HCT116 (cell line): Measurements from ENCODE around the gene MFN2. TPM values are rescaled to one million over a fixed set of nuclear protein-coding genes. Genes with fewer than 3 reads are reported as not detected.

Experiments
- ATAC-seq: fragments of 200-7000 bp; cut with Tn5 transposase; 2 replicates; pipeline ENCODE4 v1.9.1; 2020; ENCODE audit warnings: mild to moderate bottlenecking, moderate library complexity
- BruUV-seq: library from RNA; stranded (reverse); fragments of 400-500 nt; replicated peaks from 2 replicates; lab custom pipeline; 2021; lab: Mats Ljungman, UMichigan
- CTCF ChIA-PET: fragments of 300-600 bp; sonication (Branson Sonifier 250); formaldehyde crosslinking; loops from one replicate; lab custom pipeline; 2021; ENCODE audit warnings: antibody characterized with exemption; lab: Charles Lee
- POLR2A ChIA-PET: fragments of 300-600, 350-600 bp; sonication (Branson Sonifier 250); formaldehyde crosslinking; loops from one replicate; lab custom pipeline; 2021; ENCODE audit warnings: antibody characterized with exemption; lab: Charles Lee
- RAD21 ChIA-PET, 2 experiments: fragments of 300-600 bp; sonication (Branson Sonifier 250); formaldehyde crosslinking; loops; one replicate each; lab custom pipeline; 2023; ENCODE audit warnings: low total read pairs in 2 of 2; ENCODE audit not compliant: uncharacterized antibody in 2 of 2, unreplicated experiment in 2 of 2, low non-redundant PET in 1 of 2; lab: Charles Lee
- DNase-seq: peaks from one replicate; pipeline ENCODE4 v3.0.0-alpha.2; 2010; ENCODE audit warnings: low read depth, low spot score
- H2AFZ ChIP-seq: fragments of 200-600 bp; shearing (Covaris generic), sonication (generic); 2 replicates; pipeline ENCODE4 v1.6.1; 2017; ENCODE audit warnings: low read depth, mixed run types, mixed read lengths, antibody characterized with exemption, low read length; ENCODE audit not compliant: poor library complexity, severe bottlenecking
- H3K27ac ChIP-seq: 2 replicates; pipeline ENCODE4 v1.5.1; 2012; ENCODE audit warnings: low read depth, low read length
- H3K27me3 ChIP-seq: fragments of 200-600 bp; sonication (generic); 2 replicates; pipeline ENCODE4 v1.6.1; 2016; ENCODE audit warnings: mixed run types, low read length, mixed read lengths; ENCODE audit not compliant: insufficient read depth
- H3K36me3 ChIP-seq, 2 experiments: fragments of 200-500 bp in 1 of 2; fragments of 200-600 bp in 1 of 2; sonication (Bioruptor generic) in 1 of 2; sonication (generic) in 1 of 2; 2 replicates each; pipeline versions ENCODE4 v1.5.1 to v1.6.1; 2014 to 2016; ENCODE audit warnings: low read length in 2 of 2, inconsistent platforms in 1 of 2, mixed read lengths in 1 of 2, mixed run types in 1 of 2; ENCODE audit not compliant: insufficient read depth in 2 of 2, control insufficient read depth in 1 of 2
- H3K4me1 ChIP-seq, 2 experiments: fragments of 200-600 bp in 1 of 2; sonication (generic) in 1 of 2; 2 replicates each; pipeline versions ENCODE4 v1.5.1 to v1.6.1; 2012 to 2017; ENCODE audit warnings: low read length in 2 of 2, inconsistent platforms in 1 of 2, mild to moderate bottlenecking in 1 of 2, mixed read lengths in 1 of 2, mixed run types in 1 of 2, moderate library complexity in 1 of 2; ENCODE audit not compliant: insufficient read depth in 2 of 2, control insufficient read depth in 1 of 2
- H3K4me2 ChIP-seq: fragments of 200-600 bp; sonication (generic); 2 replicates; pipeline ENCODE4 v1.6.1; 2017; ENCODE audit warnings: mixed run types, low read length, mixed read lengths
- H3K4me3 ChIP-seq, 2 experiments: fragments of 200-600 bp in 1 of 2; sonication (generic) in 1 of 2; replicated peaks in 1 of 2; 2 replicates each; pipeline ENCODE4 v1.5.1; 2011 to 2016; ENCODE audit warnings: low read length in 2 of 2, control low read depth in 1 of 2, low read depth in 1 of 2, mild to moderate bottlenecking in 1 of 2, mixed read lengths in 1 of 2, mixed run types in 1 of 2
- H3K79me2 ChIP-seq: fragments of 200-600 bp; sonication (generic); 2 replicates; pipeline ENCODE4 v1.6.1; 2017; ENCODE audit warnings: mild to moderate bottlenecking, mixed run types, low read length, moderate library complexity, mixed read lengths; ENCODE audit not compliant: insufficient read depth
- H3K9ac ChIP-seq: fragments of 200-600 bp; sonication (generic); 2 replicates; pipeline ENCODE4 v1.6.1; 2016; ENCODE audit warnings: low read length, mixed read lengths
- H3K9me2 ChIP-seq: fragments of 200-600 bp; sonication (generic), shearing (Covaris generic); 2 replicates; pipeline ENCODE4 v1.6.1; 2017; ENCODE audit warnings: mixed run types, mild to moderate bottlenecking, moderate library complexity; ENCODE audit not compliant: insufficient read depth
- H3K9me3 ChIP-seq, 2 experiments: fragments of 200-500 bp in 1 of 2; fragments of 200-600 bp in 1 of 2; sonication (Bioruptor generic) in 1 of 2; sonication (generic) in 1 of 2; 2 replicates each; pipeline ENCODE4 v1.6.1; 2014 to 2017; ENCODE audit warnings: low read length in 2 of 2, mixed read lengths in 2 of 2, inconsistent platforms in 1 of 2, low read depth in 1 of 2, mild to moderate bottlenecking in 1 of 2, mixed run types in 1 of 2, moderate library complexity in 1 of 2; ENCODE audit not compliant: control insufficient read depth in 1 of 2, insufficient read depth in 1 of 2
- H4K20me1 ChIP-seq: fragments of 200-600 bp; sonication (generic), shearing (Covaris generic); 2 replicates; pipeline ENCODE4 v1.6.1; 2017; ENCODE audit warnings: mixed run types, mild to moderate bottlenecking, moderate library complexity; ENCODE audit not compliant: insufficient read depth
- CBX3 ChIP-seq: IDR thresholded peaks from 2 replicates; pipeline ENCODE4 v1.6.1; 2012; ENCODE audit warnings: low read depth
- ELF1 ChIP-seq: IDR thresholded peaks from 2 replicates; pipeline ENCODE4 v1.6.1; 2012; ENCODE audit warnings: low read depth, borderline replicate concordance
- JUND ChIP-seq: IDR thresholded peaks from 2 replicates; pipeline ENCODE4 v1.6.1; 2012
- POLR2A ChIP-seq: IDR thresholded peaks from 2 replicates; pipeline ENCODE4 v1.7.0; 2011; ENCODE audit warnings: borderline replicate concordance; ENCODE audit not compliant: insufficient read depth, insufficient read length; ENCODE audit errors: extremely low read depth
- POLR2AphosphoS5 ChIP-seq: IDR thresholded peaks from 2 replicates; pipeline ENCODE4 v1.6.1; 2011; ENCODE audit warnings: mild to moderate bottlenecking, low read depth, low read length, moderate library complexity
- intact Hi-C: fragments of 100-400 bp; cut with micrococcal nuclease; formaldehyde crosslinking; loops from 2 replicates; pipeline ENCODE4 v1.10.0; 2022
- total RNA-seq: library from RNA; stranded (reverse); gene quantifications from one replicate; pipeline ENCODE4 v1.2.1, GENCODE V29; 2021; ENCODE audit not compliant: unreplicated experiment

Gene MFN2
- total RNA-seq, 1 experiment from 2014 or later: 83.0 TPM

DNA sequence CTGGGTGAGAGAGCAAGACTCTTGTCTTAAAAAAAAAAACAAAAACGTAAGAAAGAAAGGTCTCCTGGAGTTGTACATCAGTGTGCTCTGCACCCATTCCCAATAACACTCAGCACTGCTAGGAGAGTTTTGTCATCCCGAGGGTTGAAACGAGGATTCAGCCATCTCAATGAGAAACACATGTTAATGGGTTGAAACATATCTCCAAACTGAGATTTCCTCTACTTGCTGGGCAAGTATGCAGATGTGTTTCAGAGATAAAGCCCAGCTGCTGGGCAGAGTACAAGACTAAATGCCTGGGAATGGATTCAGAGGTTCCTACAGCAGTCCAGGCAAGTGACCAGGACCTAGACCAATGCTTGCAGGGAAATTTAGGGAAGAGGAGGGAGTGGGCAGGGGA, 2.6 kb upstream of the MFN2 start (continued):
- no peak for TF ChIP-seq POLR2A

DNA sequence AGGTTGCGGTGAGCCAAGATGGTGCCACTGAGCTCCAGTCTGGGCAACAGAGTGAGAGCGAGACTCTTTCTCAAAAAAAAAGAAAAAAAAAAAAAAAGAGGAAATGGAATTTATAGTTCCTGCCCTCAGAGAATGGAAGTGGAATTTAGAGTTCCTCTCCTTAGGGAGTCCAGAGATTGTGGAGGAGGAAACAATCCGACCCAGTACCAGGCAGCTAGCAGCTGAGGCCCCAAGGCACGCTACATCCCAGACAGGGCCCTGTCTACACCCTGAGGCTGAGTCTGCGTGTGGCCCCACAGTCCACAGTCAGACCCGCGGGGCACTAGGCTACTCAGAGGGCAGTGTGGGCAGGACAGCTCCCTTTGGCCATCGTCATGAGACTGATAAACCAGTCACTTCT, 1.9 kb upstream of the MFN2 start:
- no peak for ATAC-seq

DNA sequence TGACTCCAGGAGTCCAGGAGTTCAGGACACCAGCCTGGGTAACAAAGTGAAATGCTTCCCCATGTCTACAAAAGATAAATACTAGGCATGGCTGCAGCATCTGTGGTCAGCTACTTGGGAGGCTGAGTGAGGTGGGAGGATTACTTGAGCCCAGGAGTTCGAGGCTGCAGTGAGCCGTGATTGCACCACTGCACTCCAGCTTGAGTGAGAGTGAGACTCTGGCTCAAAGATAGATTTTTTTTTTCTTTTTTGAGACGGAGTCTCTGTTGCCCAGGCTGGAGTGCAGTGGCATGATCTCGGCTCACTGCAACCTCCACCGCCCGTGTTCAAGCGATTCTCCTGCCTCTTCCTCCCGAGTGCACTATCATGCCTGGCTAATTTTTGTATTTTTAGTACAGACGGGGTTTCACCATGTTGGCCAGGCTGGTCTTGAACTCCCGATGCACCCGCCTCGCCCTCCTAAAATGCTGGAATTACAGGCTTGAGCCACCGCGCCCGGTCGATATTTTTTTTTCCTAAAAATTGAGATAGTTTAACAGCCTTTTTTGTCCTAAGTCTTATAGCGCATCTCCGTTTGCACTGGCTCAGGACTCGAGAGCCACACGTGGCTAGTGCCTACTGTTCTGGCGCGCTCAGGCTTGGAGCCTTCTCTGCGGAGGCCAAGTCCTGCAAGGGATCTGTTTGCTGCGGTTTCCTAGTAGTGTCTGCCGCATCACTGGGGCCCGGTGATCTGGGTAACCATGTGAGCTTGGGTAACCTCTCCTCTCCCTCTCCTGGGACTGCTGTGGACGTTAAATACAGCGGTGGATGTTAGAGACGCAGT, 1.0 kb upstream of the MFN2 start:
- H3K4me1 ChIP-seq: peaks cover 21 to 24% of the 10 kb centered on the region in 2 experiments
- no TSS peak for BruUV-seq
- H3K9ac ChIP-seq: peak overlapping the region; percentile 80
- ATAC-seq (peak; percentile 1; the same call in 1 of the 2 replicates), DNase-seq (no peak)
- H3K9me2 ChIP-seq: no peaks in the 10 kb centered on the region
- H2AFZ ChIP-seq: no peak overlapping the region
- RAD21 ChIA-PET: interaction anchor here in 1 of 2 experiments (0.8 to 1.2 kb wide), 3 partner anchors 12 to 72 kb away, joined by 3 to 4 read pairs (median 3); no protein-coding TSS in a partner anchor
- H3K4me2 ChIP-seq: peak overlapping the region; percentile 82
- H3K36me3 ChIP-seq: peaks cover 26 to 31% of the 10 kb centered on the region in 2 experiments; a peak in 3 of 4 replicates
- CTCF ChIA-PET: interaction anchor here (0.7 to 0.9 kb wide), 2 partner anchors 12 to 100 kb away, joined by 4 read pairs; no protein-coding TSS in a partner anchor
- H3K27ac ChIP-seq: peak overlapping the region; percentile 89
- H3K27me3 ChIP-seq: no peaks in the 10 kb centered on the region
- intact Hi-C loops: no loop called here
- POLR2A ChIA-PET: interaction anchor here (1.0 to 3.6 kb wide), 5 partner anchors 17 to 115 kb away, joined by 3 to 115 read pairs (median 6); partner anchors contain the start of gene MIIP
- TF ChIP-seq CBX3 (no peak), JUND (0 out of 2 replicates have a peak, but pooled peaks have one; percentile 3)
- H3K4me3 ChIP-seq: peak overlapping the region; percentile 73 to 83
- no peaks in the 10 kb centered on the region for H3K9me3 ChIP-seq
- peaks cover 40% of the 10 kb centered on the region for H3K79me2 ChIP-seq
- H4K20me1 ChIP-seq: no peaks in the 10 kb centered on the region

More for the DNA sequence above, 1.9 kb upstream of the MFN2 start:
- no peak overlapping the region for H2AFZ ChIP-seq
- no peak overlapping the region for H3K27ac ChIP-seq
- H3K27me3 ChIP-seq: no peaks in the 10 kb centered on the region
- ChIA-PET RAD21 (no interaction called here), CTCF (no interaction called here), POLR2A (interaction anchor here (1.5 kb wide), 1 partner anchor 70 kb away, joined by 5 read pairs; no protein-coding TSS in a partner anchor)
- no peak overlapping the region for H3K4me2 ChIP-seq
- H3K4me3 ChIP-seq: no peak overlapping the region
- peaks cover 27% of the 10 kb centered on the region in 2 experiments; a peak in 3 of 4 replicates for H3K36me3 ChIP-seq
- peaks cover 31% of the 10 kb centered on the region for H3K79me2 ChIP-seq
- no peaks in the 10 kb centered on the region for H4K20me1 ChIP-seq
- no peak for DNase-seq
- no peaks in the 10 kb centered on the region for H3K9me2 ChIP-seq
- TF ChIP-seq POLR2AphosphoS5 (peak; percentile 33; the same call in 1 of the 2 replicates), ELF1 (no peak)
- no peak overlapping the region for H3K9ac ChIP-seq
- no TSS peak for BruUV-seq
- H3K4me1 ChIP-seq: peaks cover 21 to 24% of the 10 kb centered on the region in 2 experiments
- no peaks in the 10 kb centered on the region for H3K9me3 ChIP-seq
- intact Hi-C loops: no loop called here
